Measurements from ENCODE around the gene IL34.
"Not testable (repeated sequence)": the region's sequence is repeated elsewhere in the genome, so short reads cannot be mapped to it uniquely, and the experiment has no call there.

The IL34 gene

DNA sequence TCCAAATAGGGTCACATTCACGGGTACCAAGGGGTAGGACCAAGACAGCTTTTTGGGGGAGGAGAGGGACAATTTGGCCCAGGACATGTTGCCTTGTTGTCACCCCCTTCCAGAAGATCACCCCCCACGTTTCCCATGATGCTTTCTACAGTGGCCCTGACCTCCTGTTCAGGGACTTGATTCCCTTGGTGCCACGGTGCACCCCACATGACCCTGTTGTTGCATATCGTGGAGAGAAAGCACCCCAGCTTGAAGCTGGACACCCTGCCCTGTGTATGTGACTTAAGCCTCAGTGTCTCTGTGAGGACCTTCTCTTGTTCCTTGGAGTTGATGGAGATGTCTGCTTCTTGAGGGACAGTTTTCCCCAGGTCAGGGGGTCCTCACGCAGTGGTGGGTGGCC is 12.6 kb downstream of the IL34 start:
- DNase-seq (ENCODE audit: low spot score) = peak; percentile 6

DNA sequence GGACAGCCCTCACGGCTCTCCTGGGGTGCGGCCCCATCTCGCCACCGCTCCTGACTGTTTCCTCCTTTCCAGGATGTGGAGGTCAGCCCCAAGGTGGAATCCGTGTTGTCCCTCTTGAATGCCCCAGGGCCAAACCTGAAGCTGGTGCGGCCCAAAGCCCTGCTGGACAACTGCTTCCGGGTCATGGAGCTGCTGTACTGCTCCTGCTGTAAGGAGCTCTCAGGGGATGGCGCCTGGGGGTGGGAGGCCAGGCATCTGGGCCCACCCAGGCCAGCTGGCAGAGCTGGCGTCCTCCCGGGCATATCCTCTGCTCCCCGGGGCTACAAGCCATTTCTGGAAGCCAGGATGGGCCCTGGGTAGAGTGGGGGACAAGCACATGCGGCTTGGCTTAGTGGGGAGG is 13.2 kb downstream of the IL34 start:
- DNase-seq (ENCODE audit: low spot score) = peak; percentile 17

DNA sequence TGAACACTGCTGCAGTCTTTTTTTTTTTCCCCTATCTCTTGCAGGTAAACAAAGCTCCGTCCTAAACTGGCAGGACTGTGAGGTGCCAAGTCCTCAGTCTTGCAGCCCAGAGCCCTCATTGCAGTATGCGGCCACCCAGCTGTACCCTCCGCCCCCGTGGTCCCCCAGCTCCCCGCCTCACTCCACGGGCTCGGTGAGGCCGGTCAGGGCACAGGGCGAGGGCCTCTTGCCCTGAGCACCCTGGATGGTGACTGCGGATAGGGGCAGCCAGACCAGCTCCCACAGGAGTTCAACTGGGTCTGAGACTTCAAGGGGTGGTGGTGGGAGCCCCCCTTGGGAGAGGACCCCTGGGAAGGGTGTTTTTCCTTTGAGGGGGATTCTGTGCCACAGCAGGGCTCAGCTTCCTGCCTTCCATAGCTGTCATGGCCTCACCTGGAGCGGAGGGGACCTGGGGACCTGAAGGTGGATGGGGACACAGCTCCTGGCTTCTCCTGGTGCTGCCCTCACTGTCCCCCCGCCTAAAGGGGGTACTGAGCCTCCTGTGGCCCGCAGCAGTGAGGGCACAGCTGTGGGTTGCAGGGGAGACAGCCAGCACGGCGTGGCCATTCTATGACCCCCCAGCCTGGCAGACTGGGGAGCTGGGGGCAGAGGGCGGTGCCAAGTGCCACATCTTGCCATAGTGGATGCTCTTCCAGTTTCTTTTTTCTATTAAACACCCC is 13.8 kb downstream of the IL34 start:
- DNase-seq (ENCODE audit: low spot score) = peak; percentile 16

DNA sequence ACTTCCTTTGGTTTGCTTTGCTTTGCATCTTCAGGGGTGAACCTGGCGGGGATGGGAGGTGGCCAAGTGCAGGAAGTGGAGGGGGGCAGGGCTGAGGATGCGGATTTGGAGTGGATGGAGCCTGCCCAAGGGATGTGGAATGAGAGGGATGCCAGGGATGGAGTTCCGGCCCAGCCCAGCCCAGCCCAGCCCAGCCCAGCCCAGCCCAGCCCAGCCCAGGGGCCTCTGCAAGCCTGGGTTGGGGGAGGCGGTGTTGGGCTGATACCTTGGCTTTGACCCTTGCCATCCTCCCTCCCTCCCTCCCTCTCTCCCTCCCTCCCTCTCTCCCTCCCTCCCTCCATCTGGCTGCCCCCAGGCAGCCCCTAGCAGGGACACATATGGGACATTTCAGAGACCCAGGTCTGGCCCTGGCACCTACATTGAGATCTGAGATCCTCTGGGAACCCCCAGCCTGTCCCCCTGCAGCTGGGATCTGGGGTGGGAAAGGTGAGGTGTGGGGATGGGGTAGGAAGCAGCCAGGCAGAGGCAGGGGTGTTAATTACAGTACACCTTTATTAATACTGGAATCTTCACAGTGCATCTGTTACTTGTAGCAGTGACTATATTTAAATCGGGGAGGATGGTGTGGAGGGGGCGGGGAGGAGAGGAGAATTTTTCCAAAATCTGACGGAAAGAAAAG is 14.5 kb downstream of the IL34 start:
- DNase-seq (ENCODE audit: low spot score) = peak; percentile 47

DNA sequence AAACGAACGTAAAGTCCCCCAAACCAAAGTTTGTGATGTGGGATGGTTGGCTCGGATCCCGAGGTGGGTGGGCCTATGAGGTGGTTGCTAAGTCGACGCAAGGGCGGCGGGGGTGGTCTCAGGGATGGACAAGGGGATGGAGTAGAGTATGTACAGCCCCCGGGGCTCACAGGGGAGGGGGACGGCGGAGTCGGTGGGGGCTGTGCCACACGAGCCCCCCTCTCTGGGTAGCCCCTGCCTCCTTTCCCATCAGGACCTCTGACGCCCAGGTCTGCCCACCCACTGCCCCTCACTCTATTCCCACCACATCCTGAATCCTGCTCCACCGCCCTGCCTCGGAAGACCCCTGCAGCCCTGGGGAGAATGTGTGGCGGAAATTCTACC is 15.2 kb downstream of the IL34 start:
- DNase-seq (ENCODE audit: low spot score) = peak; percentile 16

DNA sequence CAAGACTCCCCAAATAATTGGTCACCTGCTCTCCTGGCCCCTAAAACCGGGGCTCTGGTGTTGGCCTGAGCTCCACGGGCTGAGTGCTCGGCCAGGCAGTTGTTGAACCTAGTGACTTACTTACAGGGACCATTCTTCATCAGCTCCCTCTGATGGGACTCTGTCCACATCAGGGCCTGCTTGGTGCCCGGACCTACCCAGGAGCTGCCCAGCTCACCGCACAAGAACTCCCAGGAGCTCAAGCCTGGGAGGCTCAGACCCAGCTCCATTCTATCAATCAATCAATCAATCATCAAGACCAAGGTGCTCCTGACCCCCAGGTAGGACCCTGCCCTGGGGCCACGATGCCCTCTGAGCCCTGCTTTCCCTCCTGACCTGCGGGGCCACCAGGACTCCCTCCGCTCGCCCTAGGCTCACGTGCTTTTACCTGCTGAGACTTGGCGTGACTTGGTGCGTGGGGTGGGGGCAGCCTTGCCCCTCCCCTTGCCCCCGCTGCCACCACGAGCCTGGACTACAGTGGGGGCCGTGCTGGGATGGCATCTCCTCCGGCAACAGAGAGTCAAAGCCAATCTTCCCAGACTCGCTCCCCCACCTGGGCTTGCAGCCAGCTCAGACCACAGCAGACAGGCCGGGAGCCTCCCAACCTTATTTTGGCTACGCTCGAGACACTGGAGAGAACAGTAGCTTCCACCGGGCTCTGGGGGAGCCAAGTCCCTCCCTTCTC is 15.7 kb downstream of the IL34 start:
- DNase-seq (ENCODE audit: low spot score) = peak; percentile 28

DNA sequence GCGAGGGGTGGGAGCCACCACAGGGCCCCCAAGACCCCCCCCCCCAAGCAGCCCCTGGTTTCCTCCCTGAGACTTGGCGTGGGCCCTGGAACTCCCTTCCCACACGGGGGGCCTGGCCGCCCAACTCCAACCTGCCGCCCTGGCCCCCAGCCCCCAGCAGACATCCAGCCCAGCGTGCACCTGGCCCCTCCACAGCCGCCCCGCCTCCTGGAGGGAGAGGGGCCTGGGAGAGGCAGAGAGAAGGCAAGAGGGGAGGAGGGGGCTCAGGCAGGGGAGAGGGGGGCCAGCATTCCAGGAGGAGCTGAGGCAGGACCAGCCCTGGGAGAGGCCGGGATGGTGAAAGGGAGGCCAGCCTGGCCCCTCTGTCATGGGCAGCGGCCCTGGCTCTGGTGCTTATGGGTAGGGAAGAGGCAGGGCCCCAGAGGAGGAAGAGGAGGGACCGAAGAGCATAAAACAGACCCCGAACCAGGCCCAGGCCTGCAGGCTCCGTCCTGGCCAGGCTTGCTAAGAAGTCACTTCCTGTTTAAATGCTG is 16.7 kb downstream of the IL34 start:
- peak; percentile 6 for DNase-seq (ENCODE audit: low spot score)

DNA sequence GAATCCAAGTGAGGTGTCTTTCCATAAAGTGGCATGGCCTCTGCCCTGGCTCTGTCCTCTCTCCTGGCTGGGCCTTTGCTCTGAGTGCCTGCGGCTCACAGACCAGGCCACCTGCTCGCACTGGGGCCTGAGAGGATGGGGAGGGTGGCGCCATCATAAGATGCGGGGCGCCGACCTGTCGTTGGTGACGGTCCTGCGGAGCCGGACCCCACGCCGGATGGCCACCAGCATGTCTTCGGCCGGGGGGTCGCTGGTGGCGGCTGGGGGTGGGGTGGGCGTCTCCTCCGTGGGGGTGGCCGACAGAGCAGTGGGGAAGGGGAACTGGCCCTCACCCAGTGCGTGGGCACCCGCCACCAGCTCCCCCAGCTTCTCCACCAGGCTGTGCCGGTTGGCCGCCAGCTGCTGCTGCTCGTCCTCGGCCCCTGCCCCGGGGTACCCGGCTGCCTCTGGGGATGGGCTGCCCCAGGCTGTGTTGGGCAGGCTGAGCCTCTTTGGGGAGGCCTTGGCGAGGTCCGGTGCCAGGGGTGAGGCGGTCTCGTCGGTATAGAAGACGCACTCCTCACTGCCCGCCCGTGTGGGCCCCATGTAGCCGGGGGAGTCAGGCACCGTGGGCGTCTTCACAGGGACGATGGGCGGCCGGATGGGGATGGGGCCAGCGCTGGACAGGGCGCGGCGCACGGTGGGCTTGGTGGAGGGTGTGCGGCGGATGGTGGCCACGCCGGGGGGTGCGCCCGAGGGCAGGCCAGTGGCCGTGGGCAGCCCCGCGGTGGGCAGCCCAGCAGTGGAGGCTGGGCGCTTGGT is 17.4 kb downstream of the IL34 start:
- peak; percentile 6 for DNase-seq (ENCODE audit: low spot score)

DNA sequence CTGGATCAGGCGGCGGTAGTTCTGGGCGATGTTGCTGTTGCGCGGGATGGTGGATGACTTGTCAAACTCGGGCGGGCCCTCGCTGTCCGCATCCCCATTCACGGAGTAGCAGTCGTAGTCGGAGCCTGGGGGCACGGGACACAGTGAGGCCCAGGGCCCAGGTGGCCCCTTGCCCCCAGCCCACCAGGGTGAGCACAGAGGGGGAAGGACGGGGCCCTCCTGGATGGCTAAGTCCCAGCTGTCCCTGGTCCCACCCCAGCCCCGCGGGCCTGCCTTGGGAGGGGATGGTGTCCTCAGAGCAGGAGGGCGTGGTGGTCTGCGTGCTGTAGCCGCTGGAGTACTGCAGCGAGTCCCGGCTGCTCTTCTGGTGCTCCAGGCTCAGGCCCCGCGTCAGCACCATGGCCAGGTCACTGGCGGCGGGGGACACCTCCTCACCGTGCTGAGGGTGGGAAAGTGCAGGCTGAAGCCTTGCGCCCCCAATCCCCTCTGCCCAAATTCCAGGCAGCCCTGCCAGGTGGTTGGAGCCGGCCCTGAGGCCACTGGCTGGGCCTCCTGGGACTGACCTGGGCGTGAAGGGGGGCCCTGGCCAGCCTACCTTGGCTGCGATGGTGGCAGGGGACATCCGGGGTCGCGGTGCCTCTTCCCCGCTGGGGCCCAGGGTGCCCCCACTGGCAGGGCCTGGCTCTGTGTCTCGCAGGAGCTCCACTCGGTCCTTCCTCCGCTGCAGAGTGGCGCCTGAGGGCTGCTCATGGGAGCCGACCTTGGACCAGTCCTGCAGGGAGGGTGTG is 18.2 kb downstream of the IL34 start:
- peak; percentile 5 for DNase-seq (ENCODE audit: low spot score)

DNA sequence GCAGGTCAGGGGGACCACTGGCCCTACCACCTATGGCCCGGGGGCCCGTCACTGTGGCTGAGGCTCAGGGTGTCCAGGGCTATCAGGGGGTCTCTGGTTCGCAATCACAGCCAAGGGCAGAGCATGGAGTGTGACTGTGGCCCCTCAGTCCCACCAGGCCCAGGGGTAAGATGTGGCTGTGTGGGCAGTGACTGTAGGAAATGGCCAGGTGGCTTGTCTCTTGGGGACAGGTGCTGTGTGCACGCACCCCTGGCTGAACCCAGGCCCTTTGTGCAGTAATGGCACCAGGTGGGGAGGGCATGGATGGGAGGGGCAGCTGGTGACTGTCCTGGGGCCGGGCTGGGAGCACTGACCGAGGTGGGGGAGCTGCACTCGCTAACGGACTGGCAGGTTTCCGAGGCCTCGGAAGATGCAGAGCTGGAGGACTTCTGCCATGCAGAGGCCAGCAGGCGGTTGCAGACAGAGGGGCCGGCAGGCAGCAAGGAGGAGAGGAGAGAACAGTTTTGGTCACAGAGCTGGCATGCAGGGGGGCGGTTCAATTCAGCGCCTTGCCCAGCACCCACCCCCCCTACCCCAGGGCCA is 18.8 kb downstream of the IL34 start:
- DNase-seq (ENCODE audit: low spot score) = peak; percentile 3

DNA sequence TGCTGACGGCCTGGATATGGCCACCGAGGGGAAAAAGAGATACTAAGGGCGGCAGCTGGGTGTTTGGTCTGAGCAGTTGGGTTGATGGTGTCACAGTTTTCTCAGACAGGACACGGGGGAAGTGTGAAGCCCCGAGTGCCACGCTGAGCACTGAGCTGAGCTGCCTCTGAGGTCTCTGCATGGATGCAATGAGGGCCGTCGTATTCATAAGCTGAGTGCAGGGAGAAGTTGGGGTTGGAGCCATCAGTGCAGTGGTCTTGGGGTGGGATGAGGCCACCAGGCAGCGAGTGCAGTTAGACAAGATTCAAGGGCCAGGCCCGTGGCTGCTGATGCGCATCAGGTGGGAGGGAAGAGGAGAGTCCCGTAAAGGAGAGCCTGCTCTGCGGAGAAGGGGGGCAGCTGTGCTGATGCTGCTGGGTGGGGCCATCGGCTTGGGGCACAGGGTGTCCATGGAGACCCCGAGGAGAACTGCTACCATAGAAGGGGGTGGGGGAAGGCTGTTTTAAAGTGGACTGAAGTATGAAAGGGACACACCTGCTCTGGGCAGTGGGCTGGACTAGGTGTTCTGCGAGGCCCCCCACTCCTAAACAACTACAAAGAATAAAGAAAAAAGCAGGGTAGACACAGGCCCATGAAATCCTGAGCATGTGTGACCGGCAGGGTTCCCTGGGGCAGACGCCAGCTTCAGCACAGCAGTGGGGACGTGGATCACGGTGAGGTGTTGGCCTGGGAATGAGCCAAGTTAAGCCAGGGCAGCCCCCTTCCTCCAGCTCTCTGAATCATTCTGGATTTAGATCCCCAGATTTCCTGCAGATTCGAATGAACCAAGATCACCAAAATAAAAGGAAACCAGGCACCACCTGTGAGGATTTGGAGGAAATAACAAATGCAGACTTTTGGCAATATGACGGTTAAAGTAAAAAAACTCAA is 19.7 kb downstream of the IL34 start:
- DNase-seq (ENCODE audit: low spot score) = peak; percentile 1

DNA sequence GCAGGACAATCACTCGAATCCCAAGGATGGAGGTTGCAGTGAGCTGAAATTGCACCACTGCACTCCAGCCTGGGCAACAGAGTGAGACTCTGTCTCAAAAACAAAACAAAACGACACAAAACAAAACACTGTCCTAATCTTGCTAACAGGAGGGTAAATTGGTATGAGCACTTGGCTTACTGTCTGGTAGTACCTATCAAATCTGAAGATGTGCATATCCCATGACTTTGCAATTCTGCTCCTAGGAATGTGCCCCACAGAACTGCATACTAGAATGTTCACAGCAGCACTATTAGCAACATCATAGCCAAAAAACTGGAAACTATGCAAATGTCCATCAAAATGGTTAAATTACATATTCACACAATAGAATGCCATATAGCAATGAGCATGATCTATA is 23.8 kb downstream of the IL34 start:
- DNase-seq (ENCODE audit: low spot score) = no peak

DNA sequence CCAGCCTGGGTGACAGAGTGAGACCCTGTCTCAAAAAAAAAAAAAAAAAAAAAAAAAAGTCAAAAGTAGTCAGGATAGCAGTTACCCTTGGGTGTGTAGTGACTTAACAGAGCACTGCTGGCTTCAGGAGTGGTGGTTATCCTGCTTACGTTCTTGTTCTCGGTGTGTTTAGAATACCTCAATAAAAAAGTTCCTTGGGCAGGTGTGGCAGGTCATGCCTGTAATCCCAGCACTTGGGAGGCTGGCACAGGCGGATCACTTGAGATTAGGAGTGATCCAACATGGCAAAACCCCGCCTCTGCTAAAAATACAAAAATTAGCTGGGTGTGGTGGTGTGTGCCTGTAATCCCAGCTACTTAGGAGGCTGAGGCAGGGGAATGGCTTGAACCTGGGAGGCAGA is 24.6 kb downstream of the IL34 start:
- not testable (repeated sequence) for DNase-seq (ENCODE audit: low spot score)

DNA sequence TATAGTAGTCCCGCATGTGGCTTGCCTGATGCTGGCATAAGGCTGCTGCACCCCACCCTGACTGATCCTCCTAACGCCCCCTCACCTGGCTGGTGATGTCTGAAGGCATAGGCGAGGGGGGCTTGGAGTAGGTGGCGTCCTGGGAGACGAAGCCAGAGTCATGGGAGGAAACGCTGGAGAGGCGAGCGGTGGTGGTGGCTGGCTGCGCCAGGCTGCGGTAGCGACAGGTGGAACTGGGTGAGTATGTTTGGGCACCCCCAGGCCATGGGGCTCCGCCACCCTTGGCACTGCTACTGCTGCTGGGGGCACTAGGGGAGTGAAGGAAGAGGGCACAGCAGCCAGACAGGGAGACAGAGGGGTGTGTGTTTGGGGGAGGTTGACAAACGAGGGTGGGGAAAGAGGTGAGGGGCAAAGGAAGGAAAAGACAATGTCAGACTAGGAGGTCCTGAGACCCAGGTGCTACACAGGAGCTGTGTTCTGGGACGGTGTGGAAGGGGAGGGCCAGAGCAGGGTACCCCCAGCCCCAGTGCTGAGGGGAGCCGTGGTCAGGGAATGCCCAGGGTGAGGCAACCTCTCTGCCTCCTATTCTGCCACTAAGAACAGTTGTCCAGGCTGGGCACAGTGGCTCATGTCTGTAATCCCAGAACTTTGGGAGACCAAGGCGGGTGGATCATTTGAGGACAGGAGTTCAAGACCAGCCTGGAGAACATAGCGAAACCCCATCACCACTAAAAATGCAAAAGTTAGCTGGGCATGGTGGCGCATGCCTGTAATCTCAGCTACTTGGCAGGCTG is 28.1 kb downstream of the IL34 start:
- DNase-seq (ENCODE audit: low spot score) = no peak

DNA sequence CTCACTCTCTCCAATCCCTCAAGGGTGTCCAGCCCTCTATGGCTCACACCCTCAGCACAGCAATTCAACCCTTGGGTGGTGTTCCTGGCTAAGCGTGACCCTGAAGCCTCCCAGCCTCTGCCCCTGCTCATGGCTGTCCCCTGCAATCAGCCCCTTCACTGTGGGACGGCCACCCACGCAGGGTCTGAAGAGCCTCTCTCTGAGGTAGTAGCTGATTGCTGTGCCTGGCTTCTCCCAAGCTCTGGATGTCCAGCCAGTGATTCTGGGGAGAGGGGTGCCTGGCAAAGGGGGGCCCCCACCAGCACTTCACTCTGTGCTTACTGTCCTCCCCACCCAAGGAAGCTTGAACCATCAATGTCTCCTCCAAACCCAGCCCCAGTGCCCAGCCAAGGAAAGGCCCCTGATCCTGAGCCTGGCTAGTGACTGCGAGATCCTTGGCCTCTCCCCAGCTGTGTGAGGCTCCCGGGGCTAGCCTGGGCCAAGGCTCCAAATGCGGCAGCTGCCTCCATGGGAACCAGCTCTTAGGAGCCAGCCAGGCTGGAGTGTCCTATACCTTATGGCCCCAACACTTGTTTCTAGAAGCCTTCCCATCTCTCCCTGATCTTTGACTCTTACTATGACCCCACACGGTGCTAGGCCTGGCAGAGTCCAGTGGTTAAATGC is 29.6 kb downstream of the IL34 start:
- no peak for DNase-seq (ENCODE audit: low spot score)

DNA sequence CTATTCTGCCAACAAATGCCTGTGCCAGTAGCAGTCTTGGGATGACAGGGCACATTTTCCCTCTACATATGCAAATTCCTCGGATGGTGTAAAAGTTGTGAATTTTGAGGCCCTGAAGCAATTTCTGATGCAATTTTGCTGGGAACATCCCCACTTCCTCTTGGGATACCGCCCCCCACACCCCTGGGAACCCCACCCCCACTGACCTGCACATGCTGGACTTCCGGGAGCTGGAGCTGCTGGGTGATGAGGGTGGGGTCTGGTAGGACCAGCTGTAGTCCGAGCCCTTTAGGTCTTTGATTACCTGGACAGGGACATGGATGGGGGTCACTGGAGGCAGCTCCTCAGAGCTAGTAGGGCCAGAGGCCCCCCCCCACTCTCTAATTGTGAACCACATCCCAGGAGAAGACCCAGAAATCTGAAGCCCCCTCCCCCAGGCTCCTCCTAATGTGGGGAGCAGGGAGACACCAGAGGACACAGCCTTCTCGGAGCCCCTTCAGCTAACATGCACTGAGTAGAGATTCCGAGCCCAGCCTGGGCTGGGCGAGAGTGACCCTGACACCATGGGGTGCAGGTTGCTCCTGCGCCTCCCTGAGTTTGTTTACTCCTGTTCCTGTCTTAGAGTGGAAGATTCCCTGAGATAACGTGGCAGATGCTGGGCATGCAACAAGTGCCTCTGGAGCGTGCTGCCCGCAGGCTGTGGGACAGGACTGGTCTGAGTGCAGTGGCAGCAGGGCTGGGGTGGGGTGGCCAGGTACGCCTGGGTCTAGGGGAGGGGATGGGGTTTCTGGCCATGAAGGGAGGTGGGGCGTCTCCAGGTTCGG is 30.5 kb downstream of the IL34 start:
- no peak for DNase-seq (ENCODE audit: low spot score)

DNA sequence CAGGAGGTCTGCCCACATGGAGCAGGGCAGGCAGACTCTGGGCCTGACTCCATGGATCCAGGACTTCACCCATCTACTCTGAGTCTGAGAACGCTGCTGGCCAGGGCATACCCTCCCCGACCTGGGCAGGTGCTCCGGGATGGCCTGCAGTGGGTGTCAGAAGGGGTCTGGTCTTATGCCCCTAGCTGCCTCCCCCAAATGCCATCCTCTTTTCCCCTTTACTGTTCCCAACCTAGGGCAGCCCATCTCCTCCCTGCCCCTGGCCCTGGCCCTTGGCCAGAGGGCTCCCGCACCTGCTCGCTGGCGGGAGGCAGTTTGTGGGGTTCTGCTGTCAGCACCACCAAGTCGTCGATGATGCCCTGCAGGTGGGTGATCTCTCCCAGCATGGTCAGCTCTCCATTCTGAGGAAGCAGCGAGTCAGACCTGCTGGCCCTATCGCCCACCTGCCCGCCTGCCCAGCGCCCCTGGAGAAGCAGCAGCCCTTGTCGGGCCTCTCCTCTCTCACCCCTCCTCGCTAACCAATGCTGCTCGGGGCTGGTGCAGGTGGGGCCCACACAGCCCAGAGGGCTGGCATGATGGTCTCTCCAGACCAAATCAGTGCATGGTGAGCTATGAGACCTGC is 31.3 kb downstream of the IL34 start:
- DNase-seq (ENCODE audit: low spot score) = no peak

Data from GM03348 (cell line).